HG02870 (cell line): ENCODE measurements around the gene DMXL1.
"Not testable (repeated sequence)": the region's sequence is repeated elsewhere in the genome, so short reads cannot be mapped to it uniquely, and the experiment has no call there.

ENCODE experiments used
- ATAC-seq: cut with Tn5 transposase; IDR thresholded peaks from one replicate; pipeline ENCODE4 v1.9.1; 2021; ENCODE audit warnings: mild to moderate bottlenecking, moderate library complexity; ENCODE audit not compliant: unreplicated experiment

DMXL1 gene

GRCh38 chr5:119123280-119123679, 52.4 kb downstream of the DMXL1 start:
- ATAC-seq = no peak

GRCh38 chr5:119129770-119130169, 58.9 kb downstream of the DMXL1 start:
- ATAC-seq = no peak

GRCh38 chr5:119131530-119132304, 60.8 kb downstream of the DMXL1 start:
- ATAC-seq = no peak

- not testable (repeated sequence) for ATAC-seq
Measured at GRCh38 chr5:119135743-119136142, 64.9 kb downstream of the DMXL1 start.

GRCh38 chr5:119136666-119137318, 65.9 kb downstream of the DMXL1 start:
- no peak for ATAC-seq

- ATAC-seq = no peak
Measured at GRCh38 chr5:119153629-119154028, 82.7 kb downstream of the DMXL1 start.

GRCh38 chr5:119158144-119158543, 87.3 kb downstream of the DMXL1 start:
- no peak for ATAC-seq

- no peak for ATAC-seq
Measured at GRCh38 chr5:119161430-119161829, 90.5 kb downstream of the DMXL1 start.

GRCh38 chr5:119166026-119166425, 95.1 kb downstream of the DMXL1 start:
- ATAC-seq = no peak

- ATAC-seq = no peak
Measured at GRCh38 chr5:119168401-119168800, 97.5 kb downstream of the DMXL1 start.

GRCh38 chr5:119171686-119172085, 100.8 kb downstream of the DMXL1 start:
- no peak for ATAC-seq

- no peak for ATAC-seq
Measured at GRCh38 chr5:119174578-119175163, 103.8 kb downstream of the DMXL1 start.

GRCh38 chr5:119176785-119177184, 105.9 kb downstream of the DMXL1 start:
- no peak for ATAC-seq

- no peak for ATAC-seq
Measured at GRCh38 chr5:119177226-119177625, 106.3 kb downstream of the DMXL1 start.

- no peak for ATAC-seq
Measured at GRCh38 chr5:119178435-119178834, 107.5 kb downstream of the DMXL1 start.

- ATAC-seq = no peak
Measured at GRCh38 chr5:119179857-119180641, 109.2 kb downstream of the DMXL1 start.

GRCh38 chr5:119185512-119185911, 114.6 kb downstream of the DMXL1 start:
- not testable (repeated sequence) for ATAC-seq

- no peak for ATAC-seq
Measured at GRCh38 chr5:119187776-119188529, 117.1 kb downstream of the DMXL1 start.

- no peak for ATAC-seq
Measured at GRCh38 chr5:119190470-119191095, 119.7 kb downstream of the DMXL1 start.

- no peak for ATAC-seq
Measured at GRCh38 chr5:119191944-119192343, 121.1 kb downstream of the DMXL1 start.
